Measurements from ENCODE around the gene NSFL1C.
"Not testable (repeated sequence)": the region's sequence is repeated elsewhere in the genome, so short reads cannot be mapped to it uniquely, and the experiment has no call there.

NSFL1C gene

GRCh38 chr20:1414982-1415381 lies 51.7 kb downstream of the NSFL1C start:
- no peak for TF ChIP-seq ZFX (IDR thresholded peaks at IDR 0.05; ENCODE audit: borderline replicate concordance)
- TF ChIP-seq CTCF (IDR thresholded peaks at IDR 0.05): no peak
- H3K27ac ChIP-seq: no peak overlapping the region

- TF ChIP-seq ZFX (IDR thresholded peaks at IDR 0.05; ENCODE audit: borderline replicate concordance): no peak
- no peak for TF ChIP-seq CTCF (IDR thresholded peaks at IDR 0.05)
- H3K27ac ChIP-seq: no peak overlapping the region
Measured at GRCh38 chr20:1405801-1406200, 60.8 kb downstream of the NSFL1C start.

- no peak overlapping the region for H3K27ac ChIP-seq
- TF ChIP-seq ZFX (IDR thresholded peaks at IDR 0.05; ENCODE audit: borderline replicate concordance) (no peak), CTCF (IDR thresholded peaks at IDR 0.05) (no peak)
Measured at GRCh38 chr20:1403624-1404023, 63.0 kb downstream of the NSFL1C start.

- TF ChIP-seq CTCF (IDR thresholded peaks at IDR 0.05) (no peak), ZFX (IDR thresholded peaks at IDR 0.05; ENCODE audit: borderline replicate concordance) (no peak)
- no peak overlapping the region for H3K27ac ChIP-seq
Measured at GRCh38 chr20:1402149-1402548, 64.5 kb downstream of the NSFL1C start.

- H3K27ac ChIP-seq: no peak overlapping the region
- TF ChIP-seq CTCF (IDR thresholded peaks at IDR 0.05) (no peak), ZFX (IDR thresholded peaks at IDR 0.05; ENCODE audit: borderline replicate concordance) (no peak)
Measured at GRCh38 chr20:1401451-1401907, 65.2 kb downstream of the NSFL1C start.

- H3K27ac ChIP-seq: peak overlapping the region; percentile 40
Measured at GRCh38 chr20:1399678-1400366, 66.8 kb downstream of the NSFL1C start.

GRCh38 chr20:1398185-1398584 lies 68.5 kb downstream of the NSFL1C start:
- not testable (repeated sequence) for H3K27ac ChIP-seq

- H3K27ac ChIP-seq: no peak overlapping the region
- TF ChIP-seq CTCF (IDR thresholded peaks at IDR 0.05): no peak
- no peak for TF ChIP-seq ZFX (IDR thresholded peaks at IDR 0.05; ENCODE audit: borderline replicate concordance)
Measured at GRCh38 chr20:1397710-1398109, 68.9 kb downstream of the NSFL1C start.
